Hepatocyte (in vitro differentiated cells): ENCODE measurements around the gene SMIM24.

Source experiments
- CTCF ChIP-seq: fragments of 200-600 bp; sonication (generic); IDR thresholded peaks from 2 replicates; pipeline ENCODE4 v1.5.1; 2016; ENCODE audit warnings: antibody characterized with exemption, mild to moderate bottlenecking; ENCODE audit not compliant: poor library complexity
- EZH2 ChIP-seq: fragments of 200-600 bp; sonication (generic); IDR thresholded peaks from 2 replicates; pipeline ENCODE4 v1.6.1; 2016; ENCODE audit warnings: antibody characterized with exemption, mild to moderate bottlenecking, borderline replicate concordance

- no peak for TF ChIP-seq CTCF
- TF ChIP-seq EZH2: no peak
Measured at GRCh38 chr19:3478409-3479176, 1.7 kb downstream of the SMIM24 start.
